Measurements from ENCODE around the gene PCCA. TPM values are rescaled to one million over a fixed set of nuclear protein-coding genes. Genes with fewer than 3 reads are reported as not detected.
A peak's percentile ranks its signal among the peaks of the same experiment; 100 is the strongest.
"Not testable (repeated sequence)": the region's sequence is repeated elsewhere in the genome, so short reads cannot be mapped to it uniquely, and the experiment has no call there.

Gene PCCA
- total and polyA plus RNA-seq, 8 donors, result 26.8 to 48.9 (median 37.6) TPM

- Histone ChIP-seq H3K4me3 (no peak overlapping the region), H3K27me3 (no peaks in the 10 kb centered on the region), H3K9me3 (no peaks in the 10 kb centered on the region), H3K36me3 (no peaks in the 10 kb centered on the region), H3K4me1 (no peaks in the 10 kb centered on the region), H3K27ac (no peak overlapping the region)
- DNase-seq (no peak), ATAC-seq (no peak)
- intact Hi-C loops (cut with DNase I), result no loop called here
- no peak for TF ChIP-seq CTCF (IDR thresholded peaks at IDR 0.05)
These were observed 475.7 kb downstream of the PCCA start for GRCh38 chr13:100564444-100565223.

GRCh38 chr13:100565286-100565685 is 476.4 kb downstream of the PCCA start:
- Histone ChIP-seq H3K4me3 (no peak overlapping the region), H3K4me1 (no peaks in the 10 kb centered on the region), H3K27me3 (no peaks in the 10 kb centered on the region), H3K27ac (no peak overlapping the region), H3K9me3 (no peaks in the 10 kb centered on the region), H3K36me3 (no peaks in the 10 kb centered on the region)
- intact Hi-C loops (cut with DNase I), result no loop called here
- ATAC-seq, result no peak
- no peak for DNase-seq
- no peak for TF ChIP-seq CTCF (IDR thresholded peaks at IDR 0.05)

GRCh38 chr13:100566543-100566942 is 477.6 kb downstream of the PCCA start:
- H3K4me1 ChIP-seq, result no peaks in the 10 kb centered on the region
- TF ChIP-seq CTCF (IDR thresholded peaks at IDR 0.05), result no peak
- H3K4me3 ChIP-seq, result no peak overlapping the region
- H3K9me3 ChIP-seq, result no peaks in the 10 kb centered on the region
- H3K36me3 ChIP-seq, result no peaks in the 10 kb centered on the region
- DNase-seq (no peak), ATAC-seq (no peak)
- intact Hi-C loops (cut with DNase I), result no loop called here
- H3K27ac ChIP-seq, result no peak overlapping the region
- H3K27me3 ChIP-seq, result no peaks in the 10 kb centered on the region

- Histone ChIP-seq H3K4me3 (no peak overlapping the region), H3K27me3 (no peaks in the 10 kb centered on the region), H3K27ac (no peak overlapping the region), H3K9me3 (no peaks in the 10 kb centered on the region), H3K36me3 (no peaks in the 10 kb centered on the region), H3K4me1 (no peaks in the 10 kb centered on the region)
- DNase-seq (peak in 3 of 4 donors; percentile 9 to 70 (median 32)), ATAC-seq (peak; percentile 97)
- peak; percentile 65 to 79 for TF ChIP-seq CTCF (IDR thresholded peaks at IDR 0.05)
- intact Hi-C loops (cut with DNase I), result no loop called here
These were observed 484.2 kb downstream of the PCCA start for GRCh38 chr13:100573121-100573520.

GRCh38 chr13:100577239-100577638 is 488.3 kb downstream of the PCCA start:
- peaks cover 0 to 11% of the 10 kb centered on the region in 2 donors for H3K36me3 ChIP-seq
- H3K27me3 ChIP-seq; H3K9me3 ChIP-seq; H3K4me3 ChIP-seq; DNase-seq; intact Hi-C loops (cut with DNase I); ATAC-seq; H3K27ac ChIP-seq; H3K4me1 ChIP-seq: not testable (repeated sequence)

Other genes starting within 250 kb of the PCCA start
- not detected for gene ZIC5, start 117.3 kb upstream of the PCCA start, total RNA-seq
- not detected for gene ZIC5, start 117.3 kb upstream of the PCCA start, polyA plus RNA-seq (ENCODE audit: insufficient read length in 6 of 6)
- not detected for gene ZIC2, start 107.3 kb upstream of the PCCA start, total RNA-seq
- under 1 TPM in 4 of 6 donors, not detected in 2; 0.06 to 0.21 (median 0.15) TPM for gene ZIC2, start 107.3 kb upstream of the PCCA start, polyA plus RNA-seq (ENCODE audit: insufficient read length in 6 of 6)